A673 (cell line): ENCODE measurements around the gene GART. TPM values are rescaled to one million over a fixed set of nuclear protein-coding genes. Genes with fewer than 3 reads are reported as not detected.

ENCODE experiments used
- BruUV-seq: library from RNA; stranded (reverse); fragments of 400-500 nt; replicated peaks from 2 replicates; lab custom pipeline; 2021; lab: Mats Ljungman, UMichigan
- CTCF ChIA-PET: fragments of 300-600 bp; sonication (Branson Sonifier 250); formaldehyde crosslinking; loops from one replicate; lab custom pipeline; 2022; ENCODE audit warnings: antibody characterized with exemption; lab: Charles Lee
- POLR2A ChIA-PET: fragments of 300-600 bp; sonication (Branson Sonifier 250); formaldehyde crosslinking; loops from one replicate; lab custom pipeline; 2022; ENCODE audit warnings: antibody characterized with exemption; ENCODE audit not compliant: low non-redundant PET; lab: Charles Lee
- DNase-seq: peaks from one replicate; pipeline ENCODE4 v3.0.0-alpha.2; 2015; ENCODE audit warnings: low spot score
- H3K27ac ChIP-seq: fragments of 200-600 bp; sonication (generic); 2 replicates; pipeline ENCODE4 v1.5.1; 2016; ENCODE audit warnings: mixed run types, low read depth, mild to moderate bottlenecking, mixed read lengths, antibody characterized with exemption, low read length; ENCODE audit not compliant: poor library complexity, severe bottlenecking
- H3K27me3 ChIP-seq: fragments of 200-600 bp; sonication (generic); replicated peaks from 2 replicates; pipeline ENCODE4 v1.6.1; 2017; ENCODE audit warnings: mixed run types, low read depth, mild to moderate bottlenecking, mixed read lengths, antibody characterized with exemption, low read length; ENCODE audit not compliant: insufficient read depth, poor library complexity
- H3K36me3 ChIP-seq: fragments of 200-600 bp; sonication (generic); 2 replicates; pipeline ENCODE4 v1.6.1; 2016; ENCODE audit warnings: mixed run types, mild to moderate bottlenecking, mixed read lengths, antibody characterized with exemption, low read length; ENCODE audit not compliant: insufficient read depth, poor library complexity, severe bottlenecking
- H3K4me1 ChIP-seq: fragments of 200-600 bp; sonication (generic); 2 replicates; pipeline ENCODE4 v1.6.1; 2017; ENCODE audit warnings: mixed run types, mild to moderate bottlenecking, mixed read lengths, antibody characterized with exemption, low read length; ENCODE audit not compliant: insufficient read depth, poor library complexity, severe bottlenecking
- H3K4me3 ChIP-seq: fragments of 200-600 bp; sonication (generic); 2 replicates; pipeline ENCODE4 v1.5.1; 2016; ENCODE audit warnings: low read depth, mixed run types, mild to moderate bottlenecking, mixed read lengths, low read length; ENCODE audit not compliant: poor library complexity, severe bottlenecking
- H3K9me3 ChIP-seq: fragments of 200-600 bp; sonication (generic); 2 replicates; pipeline ENCODE4 v1.6.1; 2016; ENCODE audit warnings: mixed run types, low read depth, mild to moderate bottlenecking, mixed read lengths, antibody characterized with exemption, low read length; ENCODE audit not compliant: poor library complexity, severe bottlenecking
- CTCF ChIP-seq: fragments of 300-800, 200-600 bp; sonication (generic); conservative IDR thresholded peaks from 2 replicates; pipeline ENCODE4 v1.5.1; 2017; ENCODE audit warnings: low read depth, mild to moderate bottlenecking, antibody characterized with exemption, low read length, moderate library complexity, mixed read lengths
- EZH2 ChIP-seq: fragments of 200-600 bp; sonication (generic); IDR thresholded peaks from 2 replicates; pipeline ENCODE4 v1.6.1; 2017; ENCODE audit warnings: borderline replicate concordance, low read depth, mild to moderate bottlenecking, mixed read lengths, antibody characterized with exemption, low read length; ENCODE audit not compliant: poor library complexity, severe bottlenecking
- intact Hi-C: fragments of 100-400 bp; cut with micrococcal nuclease; formaldehyde crosslinking; loops from one replicate; pipeline ENCODE4 v1.10.0; 2022; ENCODE audit not compliant: unreplicated experiment
- total RNA-seq: library from RNA; stranded (reverse); gene quantifications from 2 replicates; pipeline ENCODE4 v1.2.3, GENCODE V29; 2021

Gene GART
- total RNA-seq, 1 experiment from 2014 or later = 210 TPM

DNA sequence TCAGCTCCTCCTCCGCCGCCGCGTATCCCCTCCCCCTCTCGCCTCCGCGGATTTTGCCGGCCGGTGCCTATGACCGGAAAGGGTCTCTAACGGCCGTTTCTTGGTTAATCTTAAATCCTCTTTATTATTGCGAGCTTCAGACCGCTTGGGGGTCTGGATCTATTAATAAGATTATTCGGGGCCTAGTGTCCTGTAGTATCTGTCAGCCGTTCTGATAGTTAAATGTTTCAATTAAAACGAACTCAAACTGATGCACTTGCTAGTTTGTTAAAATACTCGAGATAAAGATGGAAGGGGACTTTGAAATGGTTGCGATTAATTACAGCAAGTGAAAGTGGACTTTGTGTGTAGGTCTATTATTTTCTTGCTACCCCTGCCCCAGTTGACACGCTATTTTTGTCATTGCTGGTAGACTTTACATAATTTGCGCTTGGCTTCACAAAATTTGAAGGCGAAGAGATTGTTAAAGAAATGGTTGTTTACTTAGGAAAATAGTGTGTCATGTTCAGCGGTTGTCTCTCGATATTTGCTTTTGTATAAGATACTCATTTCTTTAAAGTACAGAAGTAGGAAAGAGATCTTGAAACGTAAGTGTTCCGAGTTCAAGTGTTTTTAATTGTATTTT, 1.7 kb upstream of the GART start:
- Histone ChIP-seq H3K4me3 (peak overlapping the region; percentile 59), H3K4me1 (peaks cover 20% of the 10 kb centered on the region), H3K27ac (peak overlapping the region; percentile 98), H3K9me3 (no peaks in the 10 kb centered on the region), H3K36me3 (peaks cover 46% of the 10 kb centered on the region), H3K27me3 (no peaks in the 10 kb centered on the region)
- DNase-seq = no peak
- intact Hi-C loops = loop anchor here (5.0 kb wide), 1 partner anchor 44 kb away; the partner anchor contains the start of gene DONSON
- no peak for TF ChIP-seq EZH2
- TF ChIP-seq CTCF = no peak
- POLR2A ChIA-PET = interaction anchor here (0.6 kb wide), 1 partner anchor 63 kb away, joined by 3 read pairs; no protein-coding TSS in a partner anchor
- BruUV-seq = no TSS peak
- CTCF ChIA-PET = interaction anchor here (0.5 to 0.7 kb wide), 2 partner anchors 62 to 103 kb away, joined by 3 to 6 read pairs; no protein-coding TSS in a partner anchor

DNA sequence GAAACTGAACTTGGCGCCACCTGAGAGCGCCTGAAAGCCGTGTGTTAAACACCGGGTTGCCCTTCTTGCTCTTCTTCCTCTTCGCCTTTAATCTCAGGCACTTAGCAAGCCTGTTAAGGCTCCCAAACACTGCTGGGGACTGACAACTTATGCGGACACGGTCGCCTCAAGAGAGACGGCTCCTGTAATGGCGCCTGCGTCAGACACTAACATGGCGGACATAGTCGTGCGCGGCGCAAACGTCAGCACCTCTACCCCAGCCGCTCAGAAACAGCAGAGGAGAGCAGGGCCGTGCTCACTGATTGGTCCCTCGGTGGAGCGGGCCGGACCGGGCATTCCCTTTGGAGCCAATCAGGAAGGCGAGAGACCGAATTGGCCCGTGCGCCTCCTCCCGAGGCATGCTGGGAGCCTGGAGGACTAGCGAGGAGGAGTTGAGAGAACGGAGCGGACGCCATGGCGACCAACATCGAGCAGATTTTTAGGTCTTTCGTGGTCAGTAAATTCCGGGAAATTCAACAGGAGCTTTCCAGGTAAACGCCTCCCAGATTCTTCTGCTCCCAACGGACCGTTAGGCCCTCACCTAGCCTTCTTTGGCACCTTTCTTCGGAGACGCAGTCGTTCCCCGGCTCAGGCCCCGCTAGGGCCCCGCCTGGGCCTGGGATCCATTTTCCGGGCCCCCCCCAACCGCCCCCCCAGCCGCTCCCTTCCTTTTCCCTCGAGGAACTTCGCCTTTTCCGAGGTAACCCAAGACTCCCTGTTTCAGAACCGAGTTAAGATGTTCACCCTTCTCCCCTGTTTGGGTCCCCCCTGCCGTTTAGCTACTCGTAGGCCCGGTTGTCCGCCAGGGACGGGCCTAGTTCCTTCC, 955 bp upstream of the GART start, which contains the start of gene SON:
Gene SON (plus strand): TSS at position 399 of the 865 bp plus-strand sequence. CDS start 55 bp downstream, at position 454.
- no TSS peak for BruUV-seq
- Histone ChIP-seq H3K27me3 (no peaks in the 10 kb centered on the region), H3K36me3 (peaks cover 46% of the 10 kb centered on the region), H3K9me3 (no peaks in the 10 kb centered on the region), H3K4me1 (peaks cover 20% of the 10 kb centered on the region), H3K27ac (peak within 1 kb of the TSS; percentile 98), H3K4me3 (peak within 1 kb of the TSS; percentile 59)
- ChIA-PET CTCF (interaction anchor here (0.5 to 0.7 kb wide), 2 partner anchors 63 to 104 kb away, joined by 3 to 6 read pairs; no protein-coding TSS in a partner anchor), POLR2A (interaction anchor here (0.6 kb wide), 2 partner anchors 63 to 771 kb away, joined by 3 to 13 read pairs; partner anchors contain the start of gene PAXBP1)
- TF ChIP-seq EZH2 = no peak
- no peak for TF ChIP-seq CTCF
- intact Hi-C loops = loop anchor here (5.0 kb wide), 1 partner anchor 44 kb away; the partner anchor contains the start of gene DONSON
- peak; percentile 100 for DNase-seq

DNA sequence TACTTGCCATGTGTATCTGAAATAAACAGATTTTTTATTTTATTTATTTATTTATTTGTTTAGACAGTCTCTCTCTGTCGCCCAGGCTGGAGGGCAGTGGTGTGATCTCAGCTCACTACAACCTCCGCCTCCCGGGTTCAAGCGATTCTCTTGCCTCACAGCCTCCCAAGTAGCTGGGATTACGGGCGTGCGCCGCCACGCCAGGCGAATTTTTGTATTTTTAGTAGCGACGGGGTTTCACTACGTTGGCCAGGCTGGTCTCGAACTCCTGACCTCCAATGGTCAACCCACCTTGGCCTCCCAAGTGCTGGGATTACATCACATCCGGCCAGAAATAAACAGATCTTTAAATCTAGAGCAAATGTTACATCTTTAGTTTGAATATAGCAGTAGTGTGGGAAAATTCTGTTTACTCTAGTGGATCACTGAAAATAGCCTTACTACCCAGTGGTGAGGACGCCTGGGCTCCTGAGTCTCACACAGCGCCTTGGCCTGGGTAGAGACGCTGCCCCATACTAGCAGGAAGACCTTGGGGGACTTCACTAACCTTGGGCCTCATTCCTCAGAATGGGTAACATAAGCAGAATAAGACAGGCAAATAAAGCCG, 709 bp downstream of the GART start:
- Histone ChIP-seq H3K27ac (peak overlapping the region; percentile 98), H3K36me3 (peaks cover 46% of the 10 kb centered on the region), H3K27me3 (no peaks in the 10 kb centered on the region), H3K9me3 (no peaks in the 10 kb centered on the region), H3K4me1 (peaks cover 20% of the 10 kb centered on the region), H3K4me3 (peak overlapping the region; percentile 59)
- ChIA-PET POLR2A (no interaction called here), CTCF (no interaction called here)
- peak; percentile 43 for DNase-seq
- no peak for TF ChIP-seq EZH2
- TF ChIP-seq CTCF = no peak
- no TSS peak for BruUV-seq
- intact Hi-C loops = loop anchor here (5.0 kb wide), 1 partner anchor 46 kb away; the partner anchor contains the start of gene DONSON
